K562 (cell line): ENCODE measurements around the gene CCDC136. TPM values are rescaled to one million over a fixed set of nuclear protein-coding genes. Genes with fewer than 3 reads are reported as not detected.

Experiments
- ATF1 ChIP-seq, 2 experiments: fragments of 450-650 bp in 1 of 2; IDR thresholded peaks; 2 replicates each; pipeline ENCODE4 v1.6.1; 2016; ENCODE audit warnings: missing compliant biosample characterization in 1 of 2, missing genetic modification characterization in 1 of 2
- ATF4 ChIP-seq: fragments of 450-650 bp; formaldehyde crosslinking; IDR thresholded peaks from 2 replicates; pipeline ENCODE4 v1.4.0; 2022; ENCODE audit warnings: mild to moderate bottlenecking, moderate library complexity
- CCNT2 ChIP-seq: IDR thresholded peaks from 2 replicates; pipeline ENCODE4 v1.6.1; 2011; ENCODE audit warnings: borderline replicate concordance, low read depth, mild to moderate bottlenecking, moderate library complexity, mixed read lengths, low read length; ENCODE audit not compliant: insufficient read length; ENCODE audit errors: extremely low read depth
- CREB1 ChIP-seq, 2 experiments: sonication (generic) in 1 of 2; formaldehyde crosslinking in 1 of 2; IDR thresholded peaks; 2 replicates each; pipeline versions ENCODE4 v1.6.1 to v1.8.0; 2012 to 2022; ENCODE audit warnings: inconsistent platforms in 1 of 2, mild to moderate bottlenecking in 1 of 2, missing genetic modification reagents in 1 of 2, moderate library complexity in 1 of 2
- EZH2 ChIP-seq: IDR thresholded peaks from 2 replicates; pipeline ENCODE4 v1.6.1; 2012; ENCODE audit warnings: low read depth, mild to moderate bottlenecking, inconsistent platforms, low read length, borderline replicate concordance
- HDAC2 ChIP-seq: fragments of 450-650 bp; IDR thresholded peaks from 2 replicates; pipeline ENCODE4 v1.6.1; 2016; ENCODE audit warnings: mild to moderate bottlenecking
- MBD1 ChIP-seq: fragments of 250-450 bp; sonication (Bioruptor Pico); IDR thresholded peaks from 2 replicates; pipeline ENCODE4 v1.8.0; 2022; ENCODE audit warnings: inconsistent platforms
- NEUROD1 ChIP-seq: fragments of 150-350 bp; IDR thresholded peaks from 2 replicates; pipeline ENCODE4 v1.6.1; 2014; ENCODE audit warnings: borderline replicate concordance, low read length, low read depth; ENCODE audit not compliant: partially characterized antibody
- POLR2B ChIP-seq: fragments of 450-650 bp; IDR thresholded peaks from 2 replicates; pipeline ENCODE4 v1.6.1; 2018; ENCODE audit warnings: low read depth; ENCODE audit not compliant: partially characterized antibody
- RBM15 ChIP-seq: fragments of 200-400 bp; formaldehyde crosslinking; IDR thresholded peaks from 2 replicates; pipeline ENCODE4 v1.6.1; 2018; ENCODE audit warnings: mild to moderate bottlenecking, low read length, moderate library complexity; ENCODE audit not compliant: insufficient read depth
- RBM22 ChIP-seq: fragments of 200-400 bp; formaldehyde crosslinking; IDR thresholded peaks from 2 replicates; pipeline ENCODE4 v1.6.1; 2018; ENCODE audit warnings: low read length, low read depth; ENCODE audit not compliant: poor library complexity, severe bottlenecking
- RHOXF2B ChIP-seq: fragments of 250-450 bp; sonication (Bioruptor Pico); conservative IDR thresholded peaks from 2 replicates; pipeline ENCODE4 v1.5.1; 2021
- SAP30 ChIP-seq: fragments of 200-600 bp; sonication (generic); IDR thresholded peaks from 2 replicates; pipeline ENCODE4 v1.6.1; 2012; ENCODE audit warnings: borderline replicate concordance, low read depth, mild to moderate bottlenecking, moderate library complexity, low read length, control low read depth, inconsistent platforms; ENCODE audit not compliant: insufficient read depth, poor library complexity, severe bottlenecking
- SIX5 ChIP-seq, 2 experiments: IDR thresholded peaks; 2 replicates each; pipeline ENCODE4 v1.6.1; 2011; ENCODE audit warnings: low read length in 2 of 2, borderline replicate concordance in 1 of 2, low read depth in 1 of 2, mild to moderate bottlenecking in 1 of 2, moderate library complexity in 1 of 2; ENCODE audit not compliant: insufficient read depth in 1 of 2
- SLC30A9 ChIP-seq: fragments of 250-450 bp; sonication (Bioruptor Pico); IDR thresholded peaks from 2 replicates; pipeline ENCODE4 v1.8.0; 2022; ENCODE audit warnings: mild to moderate bottlenecking, moderate library complexity
- TCFL5 ChIP-seq: fragments of 250-450 bp; sonication (Bioruptor Pico); conservative IDR thresholded peaks from 2 replicates; pipeline ENCODE4 v1.6.1; 2021; ENCODE audit warnings: mild to moderate bottlenecking, moderate library complexity, matching md5 sums
- TGIF2 ChIP-seq: sonication (generic); formaldehyde crosslinking; IDR thresholded peaks from 2 replicates; pipeline ENCODE4 v1.8.1; 2022; ENCODE audit warnings: mild to moderate bottlenecking, missing genetic modification reagents, moderate library complexity
- ZKSCAN3 ChIP-seq: fragments of 250-450 bp; sonication (Bioruptor Pico); IDR thresholded peaks from 2 replicates; pipeline ENCODE4 v1.4.0; 2020
- ZNF121 ChIP-seq: sonication (generic); formaldehyde crosslinking; conservative IDR thresholded peaks from 2 replicates; pipeline ENCODE4 v1.8.0; 2022; ENCODE audit warnings: missing genetic modification reagents
- ZNF165 ChIP-seq: fragments of 250-450 bp; sonication (Bioruptor Pico); IDR thresholded peaks from 2 replicates; pipeline ENCODE4 v1.4.0; 2020; ENCODE audit warnings: borderline replicate concordance
- ZNF24 ChIP-seq: fragments of 450-650 bp; IDR thresholded peaks from 2 replicates; pipeline ENCODE4 v1.6.1; 2016
- polyA plus RNA-seq, 8 experiments: library from polyadenylated mRNA; depleted of rRNA in 4 of 8; stranded (reverse) in 5 of 8; unstranded in 3 of 8; fragments of >200 nt; fragmentation: Nextera tagmentation in 2 of 8; fragmentation: Illumina TruSeq in 1 of 8; extraction: Ambion mirVana in 2 of 8; extraction: Trizol in 1 of 8; gene quantifications; 2 replicates each; pipeline versions ENCODE4 v1.2.1 to v1.2.3, GENCODE V29; 2011 to 2014; ENCODE audit warnings: inconsistent platforms in 1 of 8, missing spikeins in 1 of 8
- total RNA-seq, 7 experiments: library from RNA; depleted of rRNA in 6 of 7; stranded (reverse); fragments of >200 nt in 6 of 7; fragmentation: Illumina TruSeq in 2 of 7; extraction: Trizol in 2 of 7; gene quantifications; 2 replicates each; pipeline versions ENCODE4 v1.2.1 to v1.2.3, GENCODE V29; 2011 to 2021; ENCODE audit warnings: low replicate concordance in 1 of 7
- TF ChIP-seq, protein P1 (sequence below): fragments of 150-350 bp; conservative IDR thresholded peaks from 2 replicates; pipeline ENCODE4 v1.6.1; 2014; ENCODE audit warnings: low read length

The CCDC136 gene
- total and polyA plus RNA-seq, 9 of the 15 experiments (the other 6 are each of a cell fraction or from before 2014, with no cell fraction given) = 2.4 to 40.8 (median 26.5) TPM

- TF ChIP-seq MBD1 (CRISPR knock-in tag) = no peak
- no peak for TF ChIP-seq TCFL5 (CRISPR knock-in tag)
- no peak for TF ChIP-seq ATF4 (CRISPR knock-in tag)
- TF ChIP-seq NEUROD1 = no peak
- TF ChIP-seq RHOXF2B (CRISPR knock-in tag) = no peak
- no peak for TF ChIP-seq ZNF24
- no peak for TF ChIP-seq ZNF165
- TF ChIP-seq HDAC2 = no peak
- TF ChIP-seq, protein P1, sequence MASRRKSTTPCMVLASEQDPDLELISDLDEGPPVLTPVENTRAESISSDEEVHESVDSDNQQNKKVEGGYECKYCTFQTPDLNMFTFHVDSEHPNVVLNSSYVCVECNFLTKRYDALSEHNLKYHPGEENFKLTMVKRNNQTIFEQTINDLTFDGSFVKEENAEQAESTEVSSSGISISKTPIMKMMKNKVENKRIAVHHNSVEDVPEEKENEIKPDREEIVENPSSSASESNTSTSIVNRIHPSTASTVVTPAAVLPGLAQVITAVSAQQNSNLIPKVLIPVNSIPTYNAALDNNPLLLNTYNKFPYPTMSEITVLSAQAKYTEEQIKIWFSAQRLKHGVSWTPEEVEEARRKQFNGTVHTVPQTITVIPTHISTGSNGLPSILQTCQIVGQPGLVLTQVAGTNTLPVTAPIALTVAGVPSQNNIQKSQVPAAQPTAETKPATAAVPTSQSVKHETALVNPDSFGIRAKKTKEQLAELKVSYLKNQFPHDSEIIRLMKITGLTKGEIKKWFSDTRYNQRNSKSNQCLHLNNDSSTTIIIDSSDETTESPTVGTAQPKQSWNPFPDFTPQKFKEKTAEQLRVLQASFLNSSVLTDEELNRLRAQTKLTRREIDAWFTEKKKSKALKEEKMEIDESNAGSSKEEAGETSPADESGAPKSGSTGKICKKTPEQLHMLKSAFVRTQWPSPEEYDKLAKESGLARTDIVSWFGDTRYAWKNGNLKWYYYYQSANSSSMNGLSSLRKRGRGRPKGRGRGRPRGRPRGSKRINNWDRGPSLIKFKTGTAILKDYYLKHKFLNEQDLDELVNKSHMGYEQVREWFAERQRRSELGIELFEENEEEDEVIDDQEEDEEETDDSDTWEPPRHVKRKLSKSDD = no peak
- TF ChIP-seq EZH2 = no peak
- no peak for TF ChIP-seq ZNF121
- peak; percentile 70 for TF ChIP-seq POLR2B
- no peak for TF ChIP-seq SIX5 (IDR thresholded peaks at IDR 0.05; ENCODE audit: borderline replicate concordance in 1 of 2, insufficient read depth in 1 of 2, low read depth in 1 of 2, low read length in 2 of 2)
- TF ChIP-seq RBM22 = peak; percentile 23
- 0 out of 2 replicates have a peak, but pooled peaks have one; percentile 10 for TF ChIP-seq CREB1 (IDR thresholded peaks at IDR 0.05)
- TF ChIP-seq CREB1 (CRISPR knock-in tag; IDR thresholded peaks at IDR 0.05) = no peak
- no peak for TF ChIP-seq SAP30
- TF ChIP-seq SLC30A9 (CRISPR knock-in tag) = no peak
- TF ChIP-seq ATF1 (CRISPR knock-in tag; IDR thresholded peaks at IDR 0.05) = no peak
- no peak for TF ChIP-seq ATF1 (tag; IDR thresholded peaks at IDR 0.05)
- no peak for TF ChIP-seq CCNT2
- TF ChIP-seq TGIF2 = no peak
- TF ChIP-seq RBM15 = no peak
- no peak for TF ChIP-seq ZKSCAN3 (CRISPR knock-in tag)
Observed at GRCh38 chr7:128774921-128775320, 16.8 kb upstream of the CCDC136 start (continued).
